Heart left ventricle (tissue), 13 donors: ENCODE data around the gene C20orf204.

Experiments
- POLR2A ChIP-seq, 2 donors: fragments of 450-650 bp; IDR thresholded peaks; one replicate each; pipeline ENCODE4 v1.6.1; 2017; ENCODE audit warnings: antibody characterized with exemption in 2 of 2, mild to moderate bottlenecking in 2 of 2, moderate library complexity in 2 of 2
- TF ChIP-seq, protein P1 (sequence below), 12 donors: fragments of 200-600 bp; sonication (generic) in 4 of 12; IDR thresholded peaks; one replicate each; pipeline versions ENCODE4 v1.5.0 to v1.8.0; 2018 to 2022; ENCODE audit warnings: antibody characterized with exemption in 12 of 12, mild to moderate bottlenecking in 5 of 12
- donor health status: ischemic (EF 13 %, LVEDD 7.1; RV severe dilation, severe dysfunction).
- donor health status: DM: no; HTN: yes; CAD: no.
- donor health status: DM: no; HTN: no; CAD: no.
- donor health status: ischemic (EF 25% LVEDD 6.9; RV normal size, moderate dysfunction).
- donor health status: ischemic (EF 25% LVEDD 5.7; RV mildly dilated, moderate dysfunction).
- donor health status: ischemic (EF 35%, LVEDD 5.7; RV mildly dilated, moderate dysfunction).
- donor health status: nonischemic (EF 11% LVEDD 7.7; RV severe dilation, severe dysfunction).
- donor health status: DM: yes; HTN: yes; CAD: no.
- donor health status: PGD.
- donor health status: ischemic (EF 29% LVEDD 5.4; RV normal size, mild dysfunction).
- donor health status: nonischemic (EF 23%, LVEDD 6.1; RV moderate dilation, normal function).

DNA sequence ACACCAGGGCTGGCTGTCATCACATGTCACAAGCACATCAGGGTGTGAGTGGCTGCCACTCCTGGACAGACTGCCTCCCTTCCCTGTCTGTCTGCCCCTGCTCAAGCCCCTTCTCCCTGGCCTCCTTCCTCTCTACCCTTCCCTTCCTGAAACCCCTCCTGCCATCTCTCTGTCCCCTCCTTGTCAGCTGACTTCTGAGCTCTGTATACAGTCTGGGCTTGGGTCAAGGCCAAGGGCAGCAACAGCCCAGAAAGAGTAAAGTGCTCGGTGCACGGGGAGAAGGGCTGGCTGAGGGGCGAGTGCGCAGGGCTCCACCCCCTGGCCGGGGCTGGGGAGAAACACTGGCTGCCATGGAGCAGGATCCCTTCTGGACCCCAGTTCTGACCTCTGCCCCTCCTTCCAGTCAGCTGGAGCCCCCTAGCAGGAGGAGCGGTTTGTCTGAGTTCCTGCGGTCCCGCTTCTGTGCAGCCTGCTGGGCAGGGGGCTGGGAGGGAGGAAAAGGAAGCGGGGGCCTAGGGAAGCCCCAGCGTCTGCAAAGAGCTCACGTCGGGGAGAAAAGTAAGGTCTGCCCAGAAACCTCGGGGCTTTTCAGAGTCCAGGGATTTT is 46.2 kb downstream of the C20orf204 start:
- TF ChIP-seq, protein P1, sequence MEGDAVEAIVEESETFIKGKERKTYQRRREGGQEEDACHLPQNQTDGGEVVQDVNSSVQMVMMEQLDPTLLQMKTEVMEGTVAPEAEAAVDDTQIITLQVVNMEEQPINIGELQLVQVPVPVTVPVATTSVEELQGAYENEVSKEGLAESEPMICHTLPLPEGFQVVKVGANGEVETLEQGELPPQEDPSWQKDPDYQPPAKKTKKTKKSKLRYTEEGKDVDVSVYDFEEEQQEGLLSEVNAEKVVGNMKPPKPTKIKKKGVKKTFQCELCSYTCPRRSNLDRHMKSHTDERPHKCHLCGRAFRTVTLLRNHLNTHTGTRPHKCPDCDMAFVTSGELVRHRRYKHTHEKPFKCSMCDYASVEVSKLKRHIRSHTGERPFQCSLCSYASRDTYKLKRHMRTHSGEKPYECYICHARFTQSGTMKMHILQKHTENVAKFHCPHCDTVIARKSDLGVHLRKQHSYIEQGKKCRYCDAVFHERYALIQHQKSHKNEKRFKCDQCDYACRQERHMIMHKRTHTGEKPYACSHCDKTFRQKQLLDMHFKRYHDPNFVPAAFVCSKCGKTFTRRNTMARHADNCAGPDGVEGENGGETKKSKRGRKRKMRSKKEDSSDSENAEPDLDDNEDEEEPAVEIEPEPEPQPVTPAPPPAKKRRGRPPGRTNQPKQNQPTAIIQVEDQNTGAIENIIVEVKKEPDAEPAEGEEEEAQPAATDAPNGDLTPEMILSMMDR (IDR thresholded peaks at IDR 0.05), result no peak
- TF ChIP-seq POLR2A (IDR thresholded peaks at IDR 0.05), result no peak
